ENCODE data around the gene OSCP1.

The OSCP1 gene

DNA sequence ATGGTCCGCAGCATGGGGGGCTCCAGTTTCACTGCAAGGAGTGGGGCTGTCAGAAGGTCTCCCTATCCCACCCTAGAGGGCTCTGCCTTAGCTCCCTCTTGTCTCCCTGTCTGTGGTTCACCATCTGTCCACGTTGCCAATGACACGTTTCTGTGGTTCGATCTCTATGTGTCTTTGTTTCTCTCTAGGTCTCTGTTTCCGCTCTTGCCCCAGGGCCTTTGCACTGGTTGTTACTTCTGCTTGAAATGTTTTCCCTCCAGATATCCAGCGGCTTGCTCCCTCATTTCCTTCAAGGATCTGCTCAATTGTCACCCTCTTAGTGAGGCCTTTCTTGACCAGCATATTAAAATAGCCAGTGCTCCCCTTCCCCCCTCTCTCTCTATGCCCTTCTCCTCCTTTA, 22.4 kb upstream of the OSCP1 start:
- Histone ChIP-seq H3K4me3 (ENCODE audit: insufficient read depth in 1 of 2, low read depth in 1 of 2, low read length in 2 of 2) (no peak overlapping the region), H3K4ac (ENCODE audit: low read depth in 1 of 2, low read length in 2 of 2) (no peak overlapping the region), H2BK15ac (ENCODE audit: low read depth, poor library complexity, severe bottlenecking) (no peak overlapping the region), H3K9me3 (ENCODE audit: control insufficient read depth, low read length) (no peaks in the 10 kb centered on the region), H4K91ac (ENCODE audit: low read length) (no peak overlapping the region), H3K9ac (ENCODE audit: low read length) (no peak overlapping the region), H2BK120ac (ENCODE audit: low read depth, low read length) (no peak overlapping the region), H3K79me1 (replicated peaks; ENCODE audit: low read length, poor library complexity, severe bottlenecking) (no peaks in the 10 kb centered on the region), H3K4me2 (ENCODE audit: low read length, poor library complexity, severe bottlenecking) (no peak overlapping the region), H3K23ac (ENCODE audit: low read length in 2 of 2) (no peak overlapping the region), H3K27me3 (ENCODE audit: control insufficient read depth in 1 of 2, insufficient read depth in 1 of 2, low read length in 2 of 2) (peaks cover 11 to 28% of the 10 kb centered on the region in 2 experiments), H2AK5ac (ENCODE audit: low read length, severe bottlenecking) (no peak overlapping the region), H3K4me1 (ENCODE audit: control insufficient read depth, insufficient read depth, low read depth, low read length) (no peaks in the 10 kb centered on the region), H3K36me3 (ENCODE audit: control insufficient read depth in 1 of 2, insufficient read depth in 2 of 2, low read depth in 1 of 2, low read length in 2 of 2) (no peaks in the 10 kb centered on the region), H3K14ac (ENCODE audit: low read length in 2 of 2) (no peak overlapping the region), H2BK5ac (ENCODE audit: low read depth, low read length, poor library complexity, severe bottlenecking) (no peak overlapping the region), H3K18ac (ENCODE audit: low read depth in 1 of 2, low read length in 2 of 2) (no peak overlapping the region), H3K27ac (ENCODE audit: low read length, poor library complexity, severe bottlenecking) (no peak overlapping the region), H4K8ac (ENCODE audit: low read length) (no peak overlapping the region), H2BK12ac (ENCODE audit: low read length in 2 of 2) (no peak overlapping the region), H2AFZ (ENCODE audit: low read depth, low read length) (no peak overlapping the region)
- WGBS = 89% methylated on average over 6 of the region's 6 CpGs
- no peak for DNase-seq

DNA sequence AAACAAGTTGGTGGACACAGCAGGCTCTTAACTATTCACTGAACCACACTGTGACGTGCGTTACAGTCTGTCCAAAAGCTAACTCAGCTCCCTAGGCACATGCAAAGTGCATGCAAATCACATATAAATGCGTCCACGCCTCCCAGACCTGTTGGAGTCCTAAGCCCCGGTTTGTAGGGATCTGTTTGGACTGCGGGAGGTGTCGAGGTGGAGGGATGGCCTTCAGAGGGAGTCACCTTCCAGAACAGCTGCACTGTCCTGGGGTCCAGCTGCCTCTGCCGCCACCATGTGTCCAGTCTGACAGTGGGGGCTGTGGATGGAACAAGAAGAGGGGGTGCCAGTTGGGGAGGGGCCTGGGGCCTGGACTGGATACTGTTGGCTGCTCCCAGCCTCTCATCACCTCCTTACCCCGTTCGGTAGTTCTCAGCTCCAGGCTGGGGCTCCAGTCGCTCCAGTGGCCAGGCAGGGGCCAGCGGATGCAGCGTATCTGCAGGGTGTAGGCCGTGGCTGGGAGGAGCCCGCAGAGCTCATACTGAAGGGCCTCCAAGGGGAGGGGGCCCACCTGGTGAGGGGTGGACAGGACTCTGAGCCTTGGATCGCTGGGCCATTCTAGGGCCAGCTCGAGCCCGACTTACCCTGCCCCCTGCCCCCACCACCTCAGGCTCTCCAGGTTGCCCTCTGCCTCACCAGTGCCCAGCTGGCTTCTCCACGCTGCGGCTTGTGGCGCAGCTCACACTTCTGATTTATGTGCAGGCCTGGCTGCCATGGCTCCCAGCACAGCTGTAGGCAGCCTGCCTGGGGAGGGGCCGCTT, 21.8 kb upstream of the OSCP1 start:
- Histone ChIP-seq H4K91ac (ENCODE audit: low read length) (no peak overlapping the region), H3K14ac (ENCODE audit: low read length in 2 of 2) (no peak overlapping the region)
- 83% methylated on average over 22 of the region's 22 CpGs for WGBS

DNA sequence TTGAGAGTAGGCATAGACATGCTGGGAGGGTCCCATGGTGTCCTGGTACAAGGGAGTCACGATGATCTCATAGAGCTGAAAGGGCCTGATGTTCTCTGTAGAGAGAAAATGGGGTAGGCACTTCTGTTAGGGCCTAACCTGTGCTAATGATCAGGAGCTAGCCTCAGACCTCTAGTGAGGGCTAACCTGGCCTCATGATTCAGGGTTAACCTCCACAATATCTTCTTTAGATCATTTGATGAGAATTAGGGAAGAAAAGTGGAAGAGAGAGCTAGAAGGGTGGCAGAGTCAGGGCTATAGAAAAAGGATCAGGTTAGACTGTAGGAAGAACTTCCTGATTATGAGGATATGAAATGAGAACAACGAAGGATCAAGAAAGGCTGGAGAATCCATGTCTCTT, 18.9 kb upstream of the OSCP1 start:
- H3K23ac ChIP-seq (ENCODE audit: low read length in 2 of 2) = no peak overlapping the region
- H3K4me2 ChIP-seq (ENCODE audit: low read length, poor library complexity, severe bottlenecking) = no peak overlapping the region
- H3K4me3 ChIP-seq (ENCODE audit: insufficient read depth in 1 of 2, low read depth in 1 of 2, low read length in 2 of 2) = no peak overlapping the region
- H4K8ac ChIP-seq (ENCODE audit: low read length) = no peak overlapping the region
- H2BK15ac ChIP-seq (ENCODE audit: low read depth, poor library complexity, severe bottlenecking) = peak overlapping the region; percentile 15
- no peaks in the 10 kb centered on the region for H3K79me1 ChIP-seq (replicated peaks; ENCODE audit: low read length, poor library complexity, severe bottlenecking)
- H3K4me1 ChIP-seq (ENCODE audit: control insufficient read depth, insufficient read depth, low read depth, low read length) = peaks cover 3% of the 10 kb centered on the region
- H3K9ac ChIP-seq (ENCODE audit: low read length) = no peak overlapping the region
- H3K4ac ChIP-seq (ENCODE audit: low read depth in 1 of 2, low read length in 2 of 2) = no peak overlapping the region
- no peak for DNase-seq
- H2AK5ac ChIP-seq (ENCODE audit: low read length, severe bottlenecking) = no peak overlapping the region
- no peak overlapping the region for H2BK12ac ChIP-seq (ENCODE audit: low read length in 2 of 2)
- no peaks in the 10 kb centered on the region for H3K9me3 ChIP-seq (ENCODE audit: control insufficient read depth, low read length)
- no peak overlapping the region for H3K27ac ChIP-seq (ENCODE audit: low read length, poor library complexity, severe bottlenecking)
- H4K91ac ChIP-seq (ENCODE audit: low read length) = no peak overlapping the region
- peaks cover 11 to 13% of the 10 kb centered on the region in 2 experiments for H3K27me3 ChIP-seq (ENCODE audit: control insufficient read depth in 1 of 2, insufficient read depth in 1 of 2, low read length in 2 of 2)
- H2BK5ac ChIP-seq (ENCODE audit: low read depth, low read length, poor library complexity, severe bottlenecking) = no peak overlapping the region
- no peak overlapping the region for H2BK120ac ChIP-seq (ENCODE audit: low read depth, low read length)
- no peak overlapping the region for H3K14ac ChIP-seq (ENCODE audit: low read length in 2 of 2)
- H3K36me3 ChIP-seq (ENCODE audit: control insufficient read depth in 1 of 2, insufficient read depth in 2 of 2, low read depth in 1 of 2, low read length in 2 of 2) = no peaks in the 10 kb centered on the region
- no peak overlapping the region for H3K18ac ChIP-seq (ENCODE audit: low read depth in 1 of 2, low read length in 2 of 2)
- H2AFZ ChIP-seq (ENCODE audit: low read depth, low read length) = no peak overlapping the region
- 73% methylated on average over 1 of the region's 2 CpGs for WGBS

More for the DNA sequence above, 21.8 kb upstream of the OSCP1 start:
- Histone ChIP-seq H3K4me2 (ENCODE audit: low read length, poor library complexity, severe bottlenecking) (no peak overlapping the region), H3K18ac (ENCODE audit: low read depth in 1 of 2, low read length in 2 of 2) (no peak overlapping the region), H3K23ac (ENCODE audit: low read length in 2 of 2) (no peak overlapping the region), H2AK5ac (ENCODE audit: low read length, severe bottlenecking) (no peak overlapping the region), H2BK15ac (ENCODE audit: low read depth, poor library complexity, severe bottlenecking) (no peak overlapping the region), H3K4ac (ENCODE audit: low read depth in 1 of 2, low read length in 2 of 2) (no peak overlapping the region), H3K79me1 (replicated peaks; ENCODE audit: low read length, poor library complexity, severe bottlenecking) (no peaks in the 10 kb centered on the region), H3K9ac (ENCODE audit: low read length) (no peak overlapping the region), H2AFZ (ENCODE audit: low read depth, low read length) (no peak overlapping the region), H4K8ac (ENCODE audit: low read length) (no peak overlapping the region), H2BK5ac (ENCODE audit: low read depth, low read length, poor library complexity, severe bottlenecking) (no peak overlapping the region), H3K36me3 (ENCODE audit: control insufficient read depth in 1 of 2, insufficient read depth in 2 of 2, low read depth in 1 of 2, low read length in 2 of 2) (no peaks in the 10 kb centered on the region), H3K27ac (ENCODE audit: low read length, poor library complexity, severe bottlenecking) (no peak overlapping the region), H2BK120ac (ENCODE audit: low read depth, low read length) (no peak overlapping the region), H3K4me3 (ENCODE audit: insufficient read depth in 1 of 2, low read depth in 1 of 2, low read length in 2 of 2) (no peak overlapping the region), H3K4me1 (ENCODE audit: control insufficient read depth, insufficient read depth, low read depth, low read length) (no peaks in the 10 kb centered on the region), H3K27me3 (ENCODE audit: control insufficient read depth in 1 of 2, insufficient read depth in 1 of 2, low read length in 2 of 2) (peaks cover 11 to 28% of the 10 kb centered on the region in 2 experiments), H2BK12ac (ENCODE audit: low read length in 2 of 2) (no peak overlapping the region), H3K9me3 (ENCODE audit: control insufficient read depth, low read length) (no peaks in the 10 kb centered on the region)
- no peak for DNase-seq

- Histone ChIP-seq H3K4me3 (ENCODE audit: insufficient read depth in 1 of 2, low read depth in 1 of 2, low read length in 2 of 2) (no peak overlapping the region), H3K4me2 (ENCODE audit: low read length, poor library complexity, severe bottlenecking) (no peak overlapping the region), H3K14ac (ENCODE audit: low read length in 2 of 2) (no peak overlapping the region), H3K27ac (ENCODE audit: low read length, poor library complexity, severe bottlenecking) (no peak overlapping the region), H2BK12ac (ENCODE audit: low read length in 2 of 2) (no peak overlapping the region), H3K4ac (ENCODE audit: low read depth in 1 of 2, low read length in 2 of 2) (no peak overlapping the region), H3K23ac (ENCODE audit: low read length in 2 of 2) (no peak overlapping the region), H2BK15ac (ENCODE audit: low read depth, poor library complexity, severe bottlenecking) (peak overlapping the region; percentile 64), H2BK120ac (ENCODE audit: low read depth, low read length) (peak overlapping the region; percentile 37), H3K18ac (ENCODE audit: low read depth in 1 of 2, low read length in 2 of 2) (no peak overlapping the region), H3K4me1 (ENCODE audit: control insufficient read depth, insufficient read depth, low read depth, low read length) (peaks cover 7% of the 10 kb centered on the region), H4K91ac (ENCODE audit: low read length) (peak overlapping the region; percentile 62), H3K36me3 (ENCODE audit: control insufficient read depth in 1 of 2, insufficient read depth in 2 of 2, low read depth in 1 of 2, low read length in 2 of 2) (no peaks in the 10 kb centered on the region), H4K8ac (ENCODE audit: low read length) (no peak overlapping the region), H3K79me1 (replicated peaks; ENCODE audit: low read length, poor library complexity, severe bottlenecking) (peaks cover 8% of the 10 kb centered on the region), H2AK5ac (ENCODE audit: low read length, severe bottlenecking) (no peak overlapping the region), H2BK5ac (ENCODE audit: low read depth, low read length, poor library complexity, severe bottlenecking) (no peak overlapping the region), H3K9ac (ENCODE audit: low read length) (no peak overlapping the region), H2AFZ (ENCODE audit: low read depth, low read length) (no peak overlapping the region), H3K27me3 (ENCODE audit: control insufficient read depth in 1 of 2, insufficient read depth in 1 of 2, low read length in 2 of 2) (peaks cover under 1 to 4% of the 10 kb centered on the region in 2 experiments), H3K9me3 (ENCODE audit: control insufficient read depth, low read length) (no peaks in the 10 kb centered on the region)
- 91% methylated on average over 9 of the region's 10 CpGs for WGBS
- DNase-seq = no peak
Measured at GRCh38 chr1:36467700-36468455, 17.6 kb upstream of the OSCP1 start.

All from mesenchymal stem cell (in vitro differentiated cells and primary cell).